ENCODE measurements around the gene SCAANT1.

SCAANT1 gene

DNA sequence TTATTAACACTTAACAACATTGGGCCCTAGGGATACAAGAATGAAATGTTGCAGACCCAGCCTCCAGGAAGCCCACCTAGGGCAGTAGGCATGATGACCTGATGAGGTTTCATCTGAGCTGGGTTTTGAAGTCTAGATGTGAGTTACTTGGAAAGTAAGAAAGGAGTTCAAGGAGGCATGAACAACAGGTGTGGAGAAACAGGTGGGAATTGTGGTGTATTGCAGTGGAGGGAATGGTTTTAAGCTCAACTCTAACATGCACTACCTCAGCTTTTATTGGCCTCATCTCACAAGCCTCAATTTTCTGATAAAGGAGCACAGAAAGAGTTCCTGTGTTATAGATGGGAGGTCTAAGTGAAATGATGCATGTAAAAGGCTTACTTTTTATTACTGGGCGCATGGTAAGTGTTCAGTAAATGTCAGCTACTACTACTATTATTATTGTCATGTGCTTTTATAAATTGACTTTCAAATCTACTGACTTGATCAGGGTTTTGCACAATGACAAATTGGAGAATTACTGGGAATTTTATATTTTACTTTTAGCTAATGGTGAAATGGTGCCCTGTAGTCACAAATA, 19.3 kb downstream of the SCAANT1 start:
- in situ Hi-C loops (cut with MboI; ENCODE audit: low sequenced_read_pairs, unreplicated experiment) = no loop called here
- no peak for DNase-seq (ENCODE audit: low spot score)
- TF ChIP-seq, protein P1, sequence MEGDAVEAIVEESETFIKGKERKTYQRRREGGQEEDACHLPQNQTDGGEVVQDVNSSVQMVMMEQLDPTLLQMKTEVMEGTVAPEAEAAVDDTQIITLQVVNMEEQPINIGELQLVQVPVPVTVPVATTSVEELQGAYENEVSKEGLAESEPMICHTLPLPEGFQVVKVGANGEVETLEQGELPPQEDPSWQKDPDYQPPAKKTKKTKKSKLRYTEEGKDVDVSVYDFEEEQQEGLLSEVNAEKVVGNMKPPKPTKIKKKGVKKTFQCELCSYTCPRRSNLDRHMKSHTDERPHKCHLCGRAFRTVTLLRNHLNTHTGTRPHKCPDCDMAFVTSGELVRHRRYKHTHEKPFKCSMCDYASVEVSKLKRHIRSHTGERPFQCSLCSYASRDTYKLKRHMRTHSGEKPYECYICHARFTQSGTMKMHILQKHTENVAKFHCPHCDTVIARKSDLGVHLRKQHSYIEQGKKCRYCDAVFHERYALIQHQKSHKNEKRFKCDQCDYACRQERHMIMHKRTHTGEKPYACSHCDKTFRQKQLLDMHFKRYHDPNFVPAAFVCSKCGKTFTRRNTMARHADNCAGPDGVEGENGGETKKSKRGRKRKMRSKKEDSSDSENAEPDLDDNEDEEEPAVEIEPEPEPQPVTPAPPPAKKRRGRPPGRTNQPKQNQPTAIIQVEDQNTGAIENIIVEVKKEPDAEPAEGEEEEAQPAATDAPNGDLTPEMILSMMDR (IDR thresholded peaks at IDR 0.05; ENCODE audit: borderline replicate concordance, control extremely low read depth, extremely low read depth, insufficient read depth, missing control alignments) = no peak

DNA sequence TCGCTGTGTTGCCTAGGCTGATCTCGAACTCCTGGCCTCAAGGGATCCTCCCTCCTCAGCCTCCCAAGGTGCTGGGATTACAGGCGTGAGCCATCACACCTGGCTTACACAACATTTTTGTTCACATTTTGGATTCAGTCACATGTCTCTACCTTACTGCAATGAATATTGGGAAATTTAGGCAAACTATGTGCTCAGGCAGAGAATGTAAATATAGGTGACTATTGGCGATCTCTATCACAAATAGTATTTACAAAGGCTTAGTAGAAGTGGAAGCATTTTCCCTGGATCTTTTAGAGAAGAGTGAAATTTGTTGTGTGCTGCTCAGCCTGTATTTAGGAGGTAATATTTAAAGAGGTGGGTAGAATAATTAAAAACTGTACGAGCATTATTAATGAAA, 20.7 kb downstream of the SCAANT1 start:
- TF ChIP-seq, protein P1 (IDR thresholded peaks at IDR 0.05; ENCODE audit: borderline replicate concordance, control extremely low read depth, extremely low read depth, insufficient read depth, missing control alignments) = no peak
- no peak for DNase-seq (ENCODE audit: low spot score)
- in situ Hi-C loops (cut with MboI; ENCODE audit: low sequenced_read_pairs, unreplicated experiment) = no loop called here

GRCh38 chr3:63886858-63887257, 25.3 kb downstream of the SCAANT1 start:
- TF ChIP-seq, protein P1 (IDR thresholded peaks at IDR 0.05; ENCODE audit: borderline replicate concordance, control extremely low read depth, extremely low read depth, insufficient read depth, missing control alignments) = no peak
- no peak for DNase-seq (ENCODE audit: low spot score)
- in situ Hi-C loops (cut with MboI; ENCODE audit: low sequenced_read_pairs, unreplicated experiment) = no loop called here

GRCh38 chr3:63880653-63881052, 31.5 kb downstream of the SCAANT1 start:
- no peak for DNase-seq (ENCODE audit: low spot score)
- TF ChIP-seq, protein P1 (IDR thresholded peaks at IDR 0.05; ENCODE audit: borderline replicate concordance, control extremely low read depth, extremely low read depth, insufficient read depth, missing control alignments) = no peak
- in situ Hi-C loops (cut with MboI; ENCODE audit: low sequenced_read_pairs, unreplicated experiment) = no loop called here

- no peak for DNase-seq (ENCODE audit: low spot score)
- TF ChIP-seq, protein P1 (IDR thresholded peaks at IDR 0.05; ENCODE audit: borderline replicate concordance, control extremely low read depth, extremely low read depth, insufficient read depth, missing control alignments) = no peak
- in situ Hi-C loops (cut with MboI; ENCODE audit: low sequenced_read_pairs, unreplicated experiment) = no loop called here
Observed at GRCh38 chr3:63878394-63879060, 33.7 kb downstream of the SCAANT1 start.

- DNase-seq (ENCODE audit: low spot score) = no peak
- in situ Hi-C loops (cut with MboI; ENCODE audit: low sequenced_read_pairs, unreplicated experiment) = no loop called here
- TF ChIP-seq, protein P1 (IDR thresholded peaks at IDR 0.05; ENCODE audit: borderline replicate concordance, control extremely low read depth, extremely low read depth, insufficient read depth, missing control alignments) = no peak
Observed at GRCh38 chr3:63877737-63878393, 34.3 kb downstream of the SCAANT1 start.
